HuH-7.5 (cell line): Measurements from ENCODE around the gene JAKMIP2.
"Not testable (repeated sequence)": the region's sequence is repeated elsewhere in the genome, so short reads cannot be mapped to it uniquely, and the experiment has no call there.

Source experiments
- DNase-seq: peaks from one replicate; pipeline ENCODE4 v3.0.0; 2011; ENCODE audit warnings: low spot score

JAKMIP2 gene

GRCh38 chr5:147782110-147783028, at the start of gene JAKMIP2:
JAKMIP2 (minus strand) TSS chr5:147782728; CDS start chr5:147671806, 110,922 bp downstream.
- DNase-seq = no peak

GRCh38 chr5:147831465-147831864, 48.9 kb upstream of the JAKMIP2 start, which contains the start of gene SPINK1:
SPINK1 (minus strand) TSS chr5:147831671; CDS start chr5:147831577, 94 bp downstream.
- peak; percentile 31 for DNase-seq

GRCh38 chr5:147830035-147830434, 47.5 kb upstream of the JAKMIP2 start:
- DNase-seq = no peak

GRCh38 chr5:147827017-147827416, 44.5 kb upstream of the JAKMIP2 start:
- not testable (repeated sequence) for DNase-seq

- DNase-seq = no peak
Measured at GRCh38 chr5:147826361-147826760, 43.8 kb upstream of the JAKMIP2 start.

- no peak for DNase-seq
Measured at GRCh38 chr5:147822686-147823491, 40.4 kb upstream of the JAKMIP2 start.

- not testable (repeated sequence) for DNase-seq
Measured at GRCh38 chr5:147822222-147822621, 39.7 kb upstream of the JAKMIP2 start.

GRCh38 chr5:147821766-147822165, 39.2 kb upstream of the JAKMIP2 start:
- no peak for DNase-seq

- DNase-seq = no peak
Measured at GRCh38 chr5:147819261-147819770, 36.8 kb upstream of the JAKMIP2 start.

- no peak for DNase-seq
Measured at GRCh38 chr5:147818290-147818689, 35.8 kb upstream of the JAKMIP2 start.

- no peak for DNase-seq
Measured at GRCh38 chr5:147813696-147814095, 31.2 kb upstream of the JAKMIP2 start.

- DNase-seq = no peak
Measured at GRCh38 chr5:147809830-147810666, 27.5 kb upstream of the JAKMIP2 start.

- no peak for DNase-seq
Measured at GRCh38 chr5:147805030-147805454, 22.5 kb upstream of the JAKMIP2 start.

GRCh38 chr5:147804334-147804733, 21.8 kb upstream of the JAKMIP2 start:
- DNase-seq = no peak

- no peak for DNase-seq
Measured at GRCh38 chr5:147803926-147804325, 21.4 kb upstream of the JAKMIP2 start.

GRCh38 chr5:147803161-147803560, 20.6 kb upstream of the JAKMIP2 start:
- not testable (repeated sequence) for DNase-seq

- DNase-seq = no peak
Measured at GRCh38 chr5:147801461-147801860, 18.9 kb upstream of the JAKMIP2 start.

- DNase-seq = no peak
Measured at GRCh38 chr5:147800491-147800890, 18.0 kb upstream of the JAKMIP2 start.

GRCh38 chr5:147796556-147797308, 14.2 kb upstream of the JAKMIP2 start:
- no peak for DNase-seq

- no peak for DNase-seq
Measured at GRCh38 chr5:147791181-147791580, 8.7 kb upstream of the JAKMIP2 start.

- no peak for DNase-seq
Measured at GRCh38 chr5:147789820-147790219, 7.3 kb upstream of the JAKMIP2 start.
